ENCODE results near the gene KRTAP4-6.
"Not testable (repeated sequence)": the region's sequence is repeated elsewhere in the genome, so short reads cannot be mapped to it uniquely, and the experiment has no call there.

Gene KRTAP4-6

GRCh38 chr17:41108728-41109386 lies 31.5 kb downstream of the KRTAP4-6 start:
- H3K27ac ChIP-seq (ENCODE audit: low read depth in 2 of 2, low read length in 2 of 2) = not testable (repeated sequence)

GRCh38 chr17:41107941-41108450 lies 32.3 kb downstream of the KRTAP4-6 start:
- no peaks in the 10 kb centered on the region for H3K36me3 ChIP-seq (ENCODE audit: control insufficient read depth in 2 of 2, insufficient read depth in 2 of 2, low read length in 2 of 2)
- no peaks in the 10 kb centered on the region for H3K27me3 ChIP-seq (ENCODE audit: control insufficient read depth in 2 of 2, insufficient read depth in 2 of 2, low read length in 2 of 2)
- H3K4me1 ChIP-seq (ENCODE audit: control insufficient read depth in 2 of 2, insufficient read depth in 2 of 2, low read length in 2 of 2) = no peaks in the 10 kb centered on the region

More at GRCh38 chr17:41108728-41109386, 31.5 kb downstream of the KRTAP4-6 start:
- H3K9me3 ChIP-seq (ENCODE audit: control insufficient read depth in 2 of 2, low read length in 2 of 2); H3K27me3 ChIP-seq (ENCODE audit: control insufficient read depth in 2 of 2, insufficient read depth in 2 of 2, low read length in 2 of 2); H3K9ac ChIP-seq (ENCODE audit: low read depth in 1 of 2, low read length in 2 of 2); H3K4me3 ChIP-seq (ENCODE audit: low read length in 2 of 2); H3K36me3 ChIP-seq (ENCODE audit: control insufficient read depth in 2 of 2, insufficient read depth in 2 of 2, low read length in 2 of 2); H3K4me1 ChIP-seq (ENCODE audit: control insufficient read depth in 2 of 2, insufficient read depth in 2 of 2, low read length in 2 of 2): not testable (repeated sequence)

GRCh38 chr17:41105347-41105746 lies 35.0 kb downstream of the KRTAP4-6 start, which contains the start of gene KRTAP4-9:
Gene KRTAP4-9, plus strand, starts transcription at chr17:41105389. Its CDS starts 0 bp downstream, at chr17:41105389.
- H3K9ac ChIP-seq (ENCODE audit: low read depth in 1 of 2, low read length in 2 of 2); H3K27me3 ChIP-seq (ENCODE audit: control insufficient read depth in 2 of 2, insufficient read depth in 2 of 2, low read length in 2 of 2); H3K36me3 ChIP-seq (ENCODE audit: control insufficient read depth in 2 of 2, insufficient read depth in 2 of 2, low read length in 2 of 2); H3K4me1 ChIP-seq (ENCODE audit: control insufficient read depth in 2 of 2, insufficient read depth in 2 of 2, low read length in 2 of 2); H3K9me3 ChIP-seq (ENCODE audit: control insufficient read depth in 2 of 2, low read length in 2 of 2); H3K4me3 ChIP-seq (ENCODE audit: low read length in 2 of 2); H3K27ac ChIP-seq (ENCODE audit: low read depth in 2 of 2, low read length in 2 of 2): not testable (repeated sequence)

More at GRCh38 chr17:41107941-41108450, 32.3 kb downstream of the KRTAP4-6 start:
- H3K9ac ChIP-seq (ENCODE audit: low read depth in 1 of 2, low read length in 2 of 2) = no peak overlapping the region
- H3K27ac ChIP-seq (ENCODE audit: low read depth in 2 of 2, low read length in 2 of 2) = no peak overlapping the region
- H3K9me3 ChIP-seq (ENCODE audit: control insufficient read depth in 2 of 2, low read length in 2 of 2) = no peaks in the 10 kb centered on the region
- no peak overlapping the region for H3K4me3 ChIP-seq (ENCODE audit: low read length in 2 of 2)

- H3K9ac ChIP-seq (ENCODE audit: low read depth in 1 of 2, low read length in 2 of 2); H3K4me3 ChIP-seq (ENCODE audit: low read length in 2 of 2); H3K27me3 ChIP-seq (ENCODE audit: control insufficient read depth in 2 of 2, insufficient read depth in 2 of 2, low read length in 2 of 2); H3K27ac ChIP-seq (ENCODE audit: low read depth in 2 of 2, low read length in 2 of 2); H3K9me3 ChIP-seq (ENCODE audit: control insufficient read depth in 2 of 2, low read length in 2 of 2); H3K4me1 ChIP-seq (ENCODE audit: control insufficient read depth in 2 of 2, insufficient read depth in 2 of 2, low read length in 2 of 2); H3K36me3 ChIP-seq (ENCODE audit: control insufficient read depth in 2 of 2, insufficient read depth in 2 of 2, low read length in 2 of 2): not testable (repeated sequence)
Observed at GRCh38 chr17:41104386-41105038, 35.8 kb downstream of the KRTAP4-6 start.

- no peaks in the 10 kb centered on the region for H3K4me1 ChIP-seq (ENCODE audit: control insufficient read depth in 2 of 2, insufficient read depth in 2 of 2, low read length in 2 of 2)
- no peaks in the 10 kb centered on the region for H3K9me3 ChIP-seq (ENCODE audit: control insufficient read depth in 2 of 2, low read length in 2 of 2)
Observed at GRCh38 chr17:41103896-41104295, 36.4 kb downstream of the KRTAP4-6 start.

GRCh38 chr17:41101586-41102259 lies 38.6 kb downstream of the KRTAP4-6 start, which contains the start of gene KRTAP4-16:
Gene KRTAP4-16, minus strand, starts transcription at chr17:41102209. Its CDS starts 0 bp downstream, at chr17:41102209.
- no peaks in the 10 kb centered on the region for H3K36me3 ChIP-seq (ENCODE audit: control insufficient read depth in 2 of 2, insufficient read depth in 2 of 2, low read length in 2 of 2)
- no peaks in the 10 kb centered on the region for H3K9me3 ChIP-seq (ENCODE audit: control insufficient read depth in 2 of 2, low read length in 2 of 2)
- H3K27ac ChIP-seq (ENCODE audit: low read depth in 2 of 2, low read length in 2 of 2) = no peak within 1 kb of the TSS
- no peak within 1 kb of the TSS for H3K9ac ChIP-seq (ENCODE audit: low read depth in 1 of 2, low read length in 2 of 2)
- no peak within 1 kb of the TSS for H3K4me3 ChIP-seq (ENCODE audit: low read length in 2 of 2)
- H3K27me3 ChIP-seq (ENCODE audit: control insufficient read depth in 2 of 2, insufficient read depth in 2 of 2, low read length in 2 of 2) = peaks cover 0 to 2% of the 10 kb centered on the region in 2 donors
- no peaks in the 10 kb centered on the region for H3K4me1 ChIP-seq (ENCODE audit: control insufficient read depth in 2 of 2, insufficient read depth in 2 of 2, low read length in 2 of 2)

More at GRCh38 chr17:41103896-41104295, 36.4 kb downstream of the KRTAP4-6 start:
- H3K9ac ChIP-seq (ENCODE audit: low read depth in 1 of 2, low read length in 2 of 2) = no peak overlapping the region
- H3K27ac ChIP-seq (ENCODE audit: low read depth in 2 of 2, low read length in 2 of 2) = no peak overlapping the region
- H3K27me3 ChIP-seq (ENCODE audit: control insufficient read depth in 2 of 2, insufficient read depth in 2 of 2, low read length in 2 of 2) = no peaks in the 10 kb centered on the region
- H3K4me3 ChIP-seq (ENCODE audit: low read length in 2 of 2) = no peak overlapping the region
- no peaks in the 10 kb centered on the region for H3K36me3 ChIP-seq (ENCODE audit: control insufficient read depth in 2 of 2, insufficient read depth in 2 of 2, low read length in 2 of 2)

GRCh38 chr17:41099682-41100480 lies 40.5 kb downstream of the KRTAP4-6 start:
- H3K4me3 ChIP-seq (ENCODE audit: low read length in 2 of 2); H3K4me1 ChIP-seq (ENCODE audit: control insufficient read depth in 2 of 2, insufficient read depth in 2 of 2, low read length in 2 of 2); H3K36me3 ChIP-seq (ENCODE audit: control insufficient read depth in 2 of 2, insufficient read depth in 2 of 2, low read length in 2 of 2); H3K9ac ChIP-seq (ENCODE audit: low read depth in 1 of 2, low read length in 2 of 2); H3K27me3 ChIP-seq (ENCODE audit: control insufficient read depth in 2 of 2, insufficient read depth in 2 of 2, low read length in 2 of 2); H3K27ac ChIP-seq (ENCODE audit: low read depth in 2 of 2, low read length in 2 of 2); H3K9me3 ChIP-seq (ENCODE audit: control insufficient read depth in 2 of 2, low read length in 2 of 2): not testable (repeated sequence)

GRCh38 chr17:41098481-41098880 lies 41.9 kb downstream of the KRTAP4-6 start:
- H3K9me3 ChIP-seq (ENCODE audit: control insufficient read depth in 2 of 2, low read length in 2 of 2) = no peaks in the 10 kb centered on the region
- H3K27me3 ChIP-seq (ENCODE audit: control insufficient read depth in 2 of 2, insufficient read depth in 2 of 2, low read length in 2 of 2) = peaks cover 0 to 2% of the 10 kb centered on the region in 2 donors
- H3K4me1 ChIP-seq (ENCODE audit: control insufficient read depth in 2 of 2, insufficient read depth in 2 of 2, low read length in 2 of 2) = no peaks in the 10 kb centered on the region
- H3K4me3 ChIP-seq (ENCODE audit: low read length in 2 of 2) = no peak overlapping the region
- H3K27ac ChIP-seq (ENCODE audit: low read depth in 2 of 2, low read length in 2 of 2) = no peak overlapping the region
- H3K36me3 ChIP-seq (ENCODE audit: control insufficient read depth in 2 of 2, insufficient read depth in 2 of 2, low read length in 2 of 2) = no peaks in the 10 kb centered on the region
- H3K9ac ChIP-seq (ENCODE audit: low read depth in 1 of 2, low read length in 2 of 2) = no peak overlapping the region

GRCh38 chr17:41098042-41098441 lies 42.3 kb downstream of the KRTAP4-6 start, which contains the start of gene KRTAP4-8:
Gene KRTAP4-8, minus strand, starts transcription at chr17:41098142. Its CDS starts 58 bp downstream, at chr17:41098084.
- H3K9ac ChIP-seq (ENCODE audit: low read depth in 1 of 2, low read length in 2 of 2) = no peak within 1 kb of the TSS
- H3K9me3 ChIP-seq (ENCODE audit: control insufficient read depth in 2 of 2, low read length in 2 of 2) = no peaks in the 10 kb centered on the region
- H3K4me1 ChIP-seq (ENCODE audit: control insufficient read depth in 2 of 2, insufficient read depth in 2 of 2, low read length in 2 of 2) = no peaks in the 10 kb centered on the region

More at GRCh38 chr17:41098042-41098441, 42.3 kb downstream of the KRTAP4-6 start, which contains the start of gene KRTAP4-8:
- no peak within 1 kb of the TSS for H3K27ac ChIP-seq (ENCODE audit: low read depth in 2 of 2, low read length in 2 of 2)
- peaks cover 0 to 2% of the 10 kb centered on the region in 2 donors for H3K27me3 ChIP-seq (ENCODE audit: control insufficient read depth in 2 of 2, insufficient read depth in 2 of 2, low read length in 2 of 2)
- no peaks in the 10 kb centered on the region for H3K36me3 ChIP-seq (ENCODE audit: control insufficient read depth in 2 of 2, insufficient read depth in 2 of 2, low read length in 2 of 2)
- H3K4me3 ChIP-seq (ENCODE audit: low read length in 2 of 2) = no peak within 1 kb of the TSS

Data from mucosa of rectum (tissue), 2 donors.